HepG2 (cell line): Measurements from ENCODE around the gene XPC. TPM values are rescaled to one million over a fixed set of nuclear protein-coding genes. Genes with fewer than 3 reads are reported as not detected.

Experiments used
- CEBPG ChIP-seq: IDR thresholded peaks from 2 replicates; pipeline ENCODE4 v1.6.1; 2016
- FOXO4 ChIP-seq: sonication (generic); formaldehyde crosslinking; conservative IDR thresholded peaks from 2 replicates; pipeline ENCODE4 v1.8.1; 2023; ENCODE audit warnings: missing genetic modification reagents
- GATAD2A ChIP-seq: IDR thresholded peaks from 2 replicates; pipeline ENCODE4 v1.6.1; 2016
- GFI1 ChIP-seq: sonication (generic); formaldehyde crosslinking; IDR thresholded peaks from 2 replicates; pipeline ENCODE4 v1.5.0; 2020; ENCODE audit warnings: missing genetic modification reagents, mild to moderate bottlenecking, borderline replicate concordance
- HDAC1 ChIP-seq: sonication (generic); formaldehyde crosslinking; IDR thresholded peaks from 2 replicates; pipeline ENCODE4 v1.5.1; 2020; ENCODE audit warnings: mild to moderate bottlenecking, missing genetic modification reagents
- HIC2 ChIP-seq: sonication (generic); formaldehyde crosslinking; IDR thresholded peaks from 2 replicates; pipeline ENCODE4 v1.9.0; 2022; ENCODE audit warnings: low read depth, missing genetic modification reagents
- KDM4B ChIP-seq: sonication (generic); formaldehyde crosslinking; IDR thresholded peaks from 2 replicates; pipeline ENCODE4 v1.4.0; 2020; ENCODE audit warnings: missing genetic modification reagents
- MED1 ChIP-seq: sonication (generic); formaldehyde crosslinking; IDR thresholded peaks from 2 replicates; pipeline ENCODE4 v1.4.0; 2020; ENCODE audit warnings: missing genetic modification reagents
- NR2F2 ChIP-seq: IDR thresholded peaks from 2 replicates; pipeline ENCODE4 v1.6.1; 2012; ENCODE audit warnings: low read depth, inconsistent platforms, borderline replicate concordance
- PAXIP1 ChIP-seq: sonication (generic); formaldehyde crosslinking; conservative IDR thresholded peaks from 2 replicates; pipeline ENCODE4 v1.4.0; 2020; ENCODE audit warnings: mild to moderate bottlenecking, missing genetic modification reagents, moderate library complexity
- RBM22 ChIP-seq: fragments of 200-400 bp; formaldehyde crosslinking; optimal IDR thresholded peaks from 2 replicates; pipeline ENCODE3; 2017; ENCODE audit warnings: mild to moderate bottlenecking, low read length, moderate library complexity
- RCOR2 ChIP-seq: IDR thresholded peaks from 2 replicates; pipeline ENCODE4 v1.6.1; 2016; ENCODE audit warnings: missing biosample characterization, missing genetic modification reagents
- REPIN1 ChIP-seq: sonication (generic); formaldehyde crosslinking; IDR thresholded peaks from 2 replicates; pipeline ENCODE4 v1.8.0; 2022; ENCODE audit warnings: missing genetic modification reagents, low read depth, mild to moderate bottlenecking, borderline replicate concordance
- TFAP4 ChIP-seq: sonication (generic); IDR thresholded peaks from 2 replicates; pipeline ENCODE4 v1.6.1; 2016; ENCODE audit warnings: low read depth, borderline replicate concordance
- ZFP90 ChIP-seq: sonication (generic); formaldehyde crosslinking; IDR thresholded peaks from 2 replicates; pipeline ENCODE4 v1.8.0; 2022; ENCODE audit warnings: missing genetic modification reagents, mild to moderate bottlenecking, inconsistent platforms, borderline replicate concordance
- ZGPAT ChIP-seq: IDR thresholded peaks from 2 replicates; pipeline ENCODE4 v1.6.1; 2016; ENCODE audit warnings: mild to moderate bottlenecking
- ZNF607 ChIP-seq: sonication (generic); formaldehyde crosslinking; IDR thresholded peaks from 2 replicates; pipeline ENCODE4 v1.5.1; 2020; ENCODE audit warnings: missing genetic modification reagents, mild to moderate bottlenecking, borderline replicate concordance
- ZNF788 ChIP-seq: sonication (generic); formaldehyde crosslinking; IDR thresholded peaks from 2 replicates; pipeline ENCODE4 v1.5.0; 2020; ENCODE audit warnings: mild to moderate bottlenecking, missing genetic modification reagents, borderline replicate concordance
- ZSCAN9 ChIP-seq: IDR thresholded peaks from 2 replicates; pipeline ENCODE4 v1.6.1; 2016; ENCODE audit warnings: borderline replicate concordance
- polyA plus RNA-seq, 8 experiments: library from polyadenylated mRNA; depleted of rRNA in 3 of 8; stranded (reverse) in 7 of 8; unstranded in 1 of 8; fragments of >200 nt; fragmentation: Illumina TruSeq in 4 of 8; extraction: Trizol in 4 of 8; gene quantifications; 2 replicates each; pipeline versions ENCODE4 v1.2.1 to v1.2.3, GENCODE V29; 2011 to 2016; ENCODE audit warnings: low read depth in 4 of 8, missing spikeins in 1 of 8, mixed read lengths in 1 of 8; ENCODE audit not compliant: insufficient read depth in 1 of 8
- total RNA-seq, 5 experiments: library from RNA; depleted of rRNA; stranded (reverse); fragments of >200 nt; fragmentation: Illumina TruSeq; extraction: Trizol; gene quantifications; 2 replicates each; pipeline ENCODE4 v1.2.3, GENCODE V29; 2016; ENCODE audit warnings: low read depth in 1 of 5

Gene XPC
- total and polyA plus RNA-seq, 2 of the 13 experiments (the other 11 are each of a cell fraction or from before 2014, with no cell fraction given), result 9.4 to 24.1 TPM

- TF ChIP-seq CEBPG (peak; percentile 96), FOXO4 (0 out of 2 replicates have a peak, but pooled peaks have one; percentile 64), MED1 (peak; percentile 38; the same call in 1 of the 2 replicates), REPIN1 (CRISPR knock-in tag) (peak; percentile 22; the same call in 1 of the 2 replicates), PAXIP1 (CRISPR knock-in tag) (peak; percentile 83), NR2F2 (no peak), ZNF607 (CRISPR knock-in tag) (0 out of 2 replicates have a peak, but pooled peaks have one; percentile 10), RBM22 (no peak), ZSCAN9 (CRISPR knock-in tag) (peak; percentile 52; the same call in 1 of the 2 replicates), ZNF788 (CRISPR knock-in tag) (peak; percentile 55; the same call in 1 of the 2 replicates), GATAD2A (CRISPR knock-in tag) (peak; percentile 91), KDM4B (CRISPR knock-in tag) (peak; percentile 19; the same call in 1 of the 2 replicates), GFI1 (peak; percentile 52; the same call in 1 of the 2 replicates), HDAC1 (CRISPR knock-in tag) (peak; percentile 79), RCOR2 (CRISPR knock-in tag) (0 out of 2 replicates have a peak, but pooled peaks have one; percentile 43), HIC2 (CRISPR knock-in tag) (peak; percentile 67), ZFP90 (CRISPR knock-in tag) (peak; percentile 50; the same call in 1 of the 2 replicates), TFAP4 (peak; percentile 31; the same call in 1 of the 2 replicates), ZGPAT (CRISPR knock-in tag) (peak; percentile 72)
These were observed 59.7 kb downstream of the XPC start (continued) for GRCh38 chr3:14118400-14119381.
